ENCODE data around the gene OR56A5.

Gene OR56A5

DNA sequence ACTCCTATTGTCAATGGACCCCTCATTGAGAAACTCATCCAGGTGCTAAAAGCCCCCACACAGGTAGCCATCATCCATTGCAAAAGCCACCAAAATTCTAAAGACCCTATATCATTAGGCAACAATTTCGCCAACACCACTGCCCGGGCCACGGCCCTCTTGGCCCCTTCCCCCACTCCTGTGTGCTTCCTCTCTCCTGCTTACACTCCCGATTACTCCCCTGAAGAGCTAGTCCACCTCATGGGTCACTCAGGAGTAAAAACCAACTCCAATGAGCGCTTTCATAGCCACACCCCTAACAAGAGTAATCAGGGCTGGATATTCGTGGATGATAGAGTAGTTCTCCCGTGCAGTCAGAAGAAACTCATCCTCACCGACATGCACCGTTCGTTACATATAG is 35.2 kb downstream of the OR56A5 start:
- no peak for DNase-seq (ENCODE audit: low read depth in 2 of 2)

DNA sequence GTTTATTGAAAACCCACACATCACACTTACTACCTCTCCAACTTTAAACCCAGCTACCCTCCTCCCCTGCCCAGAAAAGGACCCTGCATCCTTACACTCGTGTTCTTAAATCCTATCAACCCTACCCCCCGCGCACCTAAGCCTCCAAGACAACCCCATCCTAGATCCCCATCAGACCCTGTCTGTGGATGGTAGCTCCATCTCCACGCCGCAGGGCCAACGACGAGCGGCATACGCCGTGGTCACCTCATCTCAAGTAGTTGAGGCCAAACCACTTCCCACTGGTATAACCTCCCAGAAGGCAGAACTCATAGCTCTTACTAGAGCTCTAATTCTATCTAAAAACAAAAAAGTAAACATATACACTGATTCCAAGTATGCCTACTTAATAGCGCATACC is 35.6 kb downstream of the OR56A5 start:
- DNase-seq (ENCODE audit: low read depth in 2 of 2): no peak

DNA sequence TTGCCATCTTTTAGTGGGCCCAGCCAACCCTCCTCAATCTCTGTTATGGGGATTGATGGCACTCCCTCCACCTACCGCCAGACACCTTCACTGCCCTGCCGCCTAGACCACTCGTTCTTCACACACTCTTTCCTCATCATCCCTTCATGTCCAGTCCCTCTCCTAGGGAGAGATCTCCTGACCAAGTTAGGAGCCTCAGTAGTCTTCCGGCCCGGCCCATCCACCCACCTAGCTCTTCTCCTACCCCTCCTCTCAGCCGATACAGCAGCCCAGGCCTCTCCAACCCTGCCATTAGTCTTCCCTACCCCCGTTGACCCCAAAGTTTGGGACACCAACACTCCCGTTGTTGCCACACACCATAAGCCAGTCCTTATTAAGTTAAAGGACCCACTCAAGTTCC is 37.2 kb downstream of the OR56A5 start:
- DNase-seq (ENCODE audit: low read depth in 2 of 2): no peak

DNA sequence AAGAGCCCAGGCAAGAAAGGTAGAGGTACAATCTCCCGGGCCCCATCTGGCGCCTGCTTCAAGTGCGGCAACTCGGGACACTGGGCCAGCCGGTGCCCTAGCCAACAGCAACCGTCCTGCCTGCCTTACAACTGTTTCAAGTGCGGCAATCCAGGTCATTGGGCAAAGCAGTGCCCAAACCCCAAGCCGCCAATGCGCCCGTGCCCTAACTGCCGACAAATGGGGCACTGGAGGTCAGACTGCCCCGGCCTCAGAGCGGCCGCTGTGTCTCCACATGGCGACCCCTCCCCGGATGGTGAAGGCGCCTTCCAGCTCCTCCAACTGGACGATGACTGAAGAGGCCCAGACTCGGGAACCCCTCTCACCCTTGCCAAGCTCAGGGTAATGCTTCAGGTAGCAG is 37.7 kb downstream of the OR56A5 start:
- no peak for DNase-seq (ENCODE audit: low read depth in 2 of 2)

DNA sequence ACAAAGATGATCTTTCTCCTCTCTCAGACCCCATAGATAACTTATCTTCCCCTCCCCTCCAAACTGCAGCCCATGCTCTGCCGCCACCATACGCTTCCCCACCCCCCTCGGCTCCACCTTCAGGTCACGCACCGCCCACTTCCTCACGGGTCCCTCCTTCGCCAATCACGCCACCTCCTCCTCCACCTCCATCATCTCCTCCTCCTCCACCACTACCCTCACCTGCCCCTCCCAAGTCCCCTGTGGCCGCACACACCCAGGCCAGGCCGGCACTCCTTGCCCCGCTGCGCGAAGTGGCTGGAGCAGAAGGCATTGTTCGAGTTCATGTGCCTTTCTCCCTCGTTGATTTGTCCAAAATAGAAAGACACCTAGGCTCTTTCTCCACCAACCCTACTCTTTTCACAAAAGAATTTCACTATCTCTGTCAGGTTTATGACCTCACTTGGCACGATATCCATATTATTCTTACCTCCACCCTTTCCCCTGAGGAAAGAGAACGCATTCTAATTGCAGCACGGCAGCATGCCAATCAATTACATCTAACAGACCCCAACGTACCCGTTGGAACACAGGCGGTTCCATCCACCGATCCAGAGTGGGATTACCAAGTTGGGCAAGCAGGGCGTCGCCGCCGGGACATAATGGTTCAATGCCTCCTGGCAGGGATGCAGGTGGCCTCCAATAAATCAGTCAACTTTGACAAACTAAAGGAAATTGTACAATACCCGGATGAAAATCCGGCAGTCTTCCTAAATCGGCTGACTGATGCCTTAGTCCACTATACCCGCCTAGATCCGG is 38.5 kb downstream of the OR56A5 start:
- DNase-seq (ENCODE audit: low read depth in 2 of 2): no peak

DNA sequence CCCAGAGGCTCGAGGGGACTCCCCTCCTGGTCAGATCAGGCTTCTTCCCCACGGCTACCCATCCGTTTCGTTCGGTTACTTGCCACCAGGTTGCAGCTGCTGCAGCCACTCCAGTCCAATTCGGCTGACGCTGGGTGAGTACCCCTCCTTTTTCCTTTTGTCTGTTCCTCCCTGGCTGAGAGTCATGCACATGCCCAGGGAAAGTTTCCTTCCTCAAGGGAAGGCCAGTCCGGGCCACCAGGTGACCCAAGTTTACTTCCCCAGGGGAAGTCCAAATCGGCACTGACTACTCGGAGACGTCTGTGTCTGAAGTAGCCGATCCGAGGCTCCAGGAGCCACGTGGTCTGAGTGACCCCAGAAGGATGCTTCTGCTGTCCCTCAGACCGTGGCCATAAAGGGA is 39.5 kb downstream of the OR56A5 start:
- DNase-seq (ENCODE audit: low read depth in 2 of 2): no peak

DNA sequence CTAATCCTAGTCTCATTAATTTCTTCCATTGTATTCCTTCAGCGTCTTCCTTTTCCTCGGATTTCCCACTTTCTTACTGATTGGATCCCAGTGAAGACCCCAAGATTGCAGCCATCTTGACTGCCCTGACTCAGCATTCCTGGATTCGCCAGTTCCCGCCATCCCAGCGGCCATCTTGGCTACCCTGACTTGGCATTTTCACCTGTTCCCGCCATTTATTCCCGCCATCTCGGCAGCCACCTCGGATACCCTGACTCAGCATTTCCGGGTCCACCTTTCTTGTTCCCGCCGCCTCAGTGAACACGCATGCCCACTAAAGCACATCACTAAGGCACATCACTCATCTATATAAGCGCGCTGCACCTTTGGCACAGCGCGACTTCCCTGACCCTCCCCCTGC is 40.0 kb downstream of the OR56A5 start:
- DNase-seq (ENCODE audit: low read depth in 2 of 2): no peak

DNA sequence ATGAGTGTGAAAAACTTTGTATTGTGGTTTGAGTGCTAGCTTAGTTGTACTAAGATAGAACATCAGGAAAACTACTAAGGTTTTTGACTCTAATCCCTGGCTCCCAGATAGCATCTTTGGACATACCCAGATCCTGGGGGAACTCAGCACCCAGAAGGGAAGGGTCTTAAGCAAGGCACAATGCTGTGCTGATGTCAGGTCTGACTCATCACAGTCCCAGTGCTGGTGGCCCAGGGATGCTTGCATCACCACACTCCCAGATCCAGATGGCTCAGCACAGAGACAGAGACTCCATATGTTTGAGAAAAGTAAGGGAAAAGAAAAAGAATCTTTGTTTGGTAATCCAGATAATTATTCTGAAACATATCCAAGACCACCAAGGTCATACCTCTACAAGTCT is 44.5 kb downstream of the OR56A5 start:
- no peak for DNase-seq (ENCODE audit: low read depth in 2 of 2)

DNA sequence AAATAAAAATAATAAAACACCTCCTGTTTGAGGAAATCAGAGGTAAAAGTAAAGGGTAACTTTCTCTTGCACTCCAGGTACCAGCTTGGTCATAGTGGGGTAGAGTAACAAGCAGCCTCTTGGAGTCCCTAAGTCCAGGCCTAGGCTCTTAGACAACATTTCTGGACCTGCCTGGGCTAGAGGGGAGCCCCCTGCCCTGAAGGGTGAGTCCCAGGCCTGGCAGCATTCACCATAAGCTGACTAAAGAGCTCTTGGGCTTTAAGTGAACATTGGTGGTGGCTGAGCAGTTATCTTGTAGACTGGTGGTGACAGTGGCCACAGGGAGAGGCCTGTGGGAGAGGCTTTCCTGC is 44.9 kb downstream of the OR56A5 start:
- no peak for DNase-seq (ENCODE audit: low read depth in 2 of 2)

DNA sequence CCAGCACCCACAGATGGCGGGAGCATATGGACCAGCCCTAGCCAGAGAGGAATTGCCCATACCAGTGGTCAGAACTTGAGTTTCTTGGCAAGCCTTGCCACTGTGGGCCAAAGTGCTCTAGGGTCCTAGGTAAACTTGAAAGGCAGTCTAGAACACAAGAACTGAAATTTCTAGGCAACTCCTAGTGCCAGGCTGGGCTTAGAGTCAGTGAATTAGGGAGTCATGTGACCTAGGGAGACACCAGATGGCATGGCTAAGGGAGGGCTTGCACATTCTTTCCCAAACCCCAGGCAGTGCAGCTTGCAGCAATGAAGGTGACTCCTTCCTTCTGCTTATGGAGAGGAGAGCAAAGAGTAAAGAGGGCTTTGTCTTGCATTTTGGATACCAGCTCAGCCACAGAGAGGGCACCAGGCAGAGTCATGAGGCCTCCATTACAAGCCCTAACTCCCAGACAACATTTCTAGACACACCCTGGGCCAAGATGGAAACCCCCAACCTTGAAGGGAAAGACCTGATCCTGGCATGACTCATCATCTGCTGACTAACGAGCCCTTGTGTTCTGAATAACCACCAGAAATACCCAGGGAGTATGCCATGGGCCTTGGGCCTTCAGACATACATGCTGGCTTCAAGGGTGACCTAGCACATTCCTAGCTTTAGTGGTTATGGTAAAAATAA is 45.4 kb downstream of the OR56A5 start:
- peak in 1 of 2 donors; percentile 4 for DNase-seq (ENCODE audit: low read depth in 2 of 2)

Data from stimulated activated CD8-positive, alpha-beta memory T cell treated with anti-CD3 and anti-CD28 coated beads, Interleukin-15, amount 100 ng/mL, for 48 hours (primary cell).